ENCODE measurements around the gene SYTL1. TPM values are rescaled to one million over a fixed set of nuclear protein-coding genes. Genes with fewer than 3 reads are reported as not detected.
A peak's percentile ranks its signal among the peaks of the same experiment; 100 is the strongest.

The SYTL1 gene
- total and polyA plus RNA-seq, 3 experiments from 2014 or later, result 21.9 to 124 (median 24.2) TPM

GRCh38 chr1:27356619-27357280 is 14.9 kb downstream of the SYTL1 start:
- no peaks in the 10 kb centered on the region for H3K9me3 Mint-ChIP-seq
- peaks cover 41 to 57% (median 53%) of the 10 kb centered on the region in 3 donors for H3K4me1 Mint-ChIP-seq
- peaks cover 0 to 3% of the 10 kb centered on the region in 2 donors for H3K27me3 Mint-ChIP-seq
- H3K4me3 ChIP-seq (ENCODE audit: low read length), result peak overlapping the region; percentile 91
- ChIA-PET POLR2A (interaction anchor here (0.9 to 2.6 kb wide), 7 partner anchors 9 to 134 kb away, joined by 3 to 25 read pairs (median 5); partner anchors contain the start of genes MAP3K6, SYTL1 and WASF2), CTCF (interaction anchor here (0.6 to 8.0 kb wide), 24 partner anchors 8 to 369 kb away, joined by 3 to 115 read pairs (median 4); partner anchors contain the start of genes CD164L2, FAM76A, FCN3 and MAP3K6)
- no peaks in the 10 kb centered on the region for H3K27me3 ChIP-seq (ENCODE audit: insufficient read depth, low read length, poor library complexity, severe bottlenecking)
- peak in 4 of 5 donors; percentile 32 to 79 (median 46) for DNase-seq
- H3K27ac ChIP-seq (ENCODE audit: low read depth, low read length), result peak overlapping the region; percentile 47
- H3K9me3 ChIP-seq (ENCODE audit: low read length), result no peaks in the 10 kb centered on the region
- H3K4me3 Mint-ChIP-seq, result peak overlapping the region; percentile 70 to 89 (median 81)
- H3K36me3 ChIP-seq (ENCODE audit: insufficient read depth, low read length), result no peaks in the 10 kb centered on the region
- H3K36me3 Mint-ChIP-seq, result peaks cover 0 to 13% (median 1%) of the 10 kb centered on the region in 3 donors
- H3K27ac Mint-ChIP-seq, result peak overlapping the region; percentile 74 to 94 (median 81)
- H3K4me1 ChIP-seq (ENCODE audit: insufficient read depth, low read length), result peaks cover 46% of the 10 kb centered on the region

DNA sequence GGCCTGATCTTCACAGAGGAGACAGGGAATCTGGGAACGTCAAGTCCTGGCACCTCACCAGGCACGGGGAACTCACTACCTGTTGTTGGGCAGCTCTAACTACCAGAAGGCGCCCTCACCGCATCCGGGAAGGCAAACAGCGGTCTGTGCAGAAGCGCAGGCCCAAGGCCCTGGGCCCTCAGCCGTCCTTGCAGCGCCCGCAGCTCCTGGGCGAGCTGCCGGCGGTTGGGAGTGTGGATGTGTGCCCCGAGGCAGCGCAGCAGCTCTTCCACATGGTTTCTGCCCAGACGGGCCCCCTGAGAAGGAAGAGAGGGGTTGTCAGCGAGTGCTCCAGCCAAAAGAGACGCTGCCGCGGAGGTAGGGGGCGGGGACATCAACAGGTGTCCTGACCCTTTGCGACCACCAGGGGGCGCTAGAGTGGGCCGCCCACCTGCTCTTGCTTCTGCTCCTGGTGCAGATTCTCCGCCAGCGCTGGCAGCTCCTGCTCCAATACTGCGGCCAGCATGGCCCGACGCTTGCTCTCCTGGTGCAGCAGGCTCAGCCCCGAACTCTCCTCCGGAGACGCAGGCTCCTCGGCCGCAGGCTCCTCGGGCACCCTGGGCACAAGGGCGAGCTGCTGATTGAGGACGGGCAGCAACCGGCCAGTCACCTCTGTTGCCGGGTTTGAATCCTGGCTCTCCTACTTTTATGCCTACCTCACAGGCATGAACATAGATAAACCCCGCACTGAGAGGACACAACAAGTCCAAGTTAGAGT is 15.6 kb downstream of the SYTL1 start:
- ChIA-PET CTCF (interaction anchor here (0.6 to 8.0 kb wide), 25 partner anchors 9 to 368 kb away, joined by 3 to 115 read pairs (median 4); partner anchors contain the start of genes CD164L2, FAM76A, FCN3 and MAP3K6), POLR2A (interaction anchor here (0.5 to 2.6 kb wide), 10 partner anchors 9 to 313 kb away, joined by 3 to 25 read pairs (median 3); partner anchors contain the start of genes MAP3K6, SYTL1 and WASF2)
- H3K4me3 ChIP-seq (ENCODE audit: low read length), result peak overlapping the region; percentile 91
- H3K36me3 Mint-ChIP-seq, result peaks cover 0 to 10% (median 1%) of the 10 kb centered on the region in 3 donors
- peak overlapping the region; percentile 47 for H3K27ac ChIP-seq (ENCODE audit: low read depth, low read length)
- peaks cover 0 to 3% of the 10 kb centered on the region in 2 donors for H3K27me3 Mint-ChIP-seq
- peak overlapping the region; percentile 59 to 94 (median 80) for H3K27ac Mint-ChIP-seq
- H3K4me3 Mint-ChIP-seq, result peak overlapping the region; percentile 70 to 89 (median 81)
- H3K4me1 ChIP-seq (ENCODE audit: insufficient read depth, low read length), result peaks cover 46% of the 10 kb centered on the region
- no peaks in the 10 kb centered on the region for H3K36me3 ChIP-seq (ENCODE audit: insufficient read depth, low read length)
- peak; percentile 72 to 88 (median 82) for DNase-seq
- no peaks in the 10 kb centered on the region for H3K27me3 ChIP-seq (ENCODE audit: insufficient read depth, low read length, poor library complexity, severe bottlenecking)
- no peaks in the 10 kb centered on the region for H3K9me3 Mint-ChIP-seq
- peaks cover 44 to 57% (median 53%) of the 10 kb centered on the region in 3 donors for H3K4me1 Mint-ChIP-seq
- no peaks in the 10 kb centered on the region for H3K9me3 ChIP-seq (ENCODE audit: low read length)

GRCh38 chr1:27358038-27358927 is 16.5 kb downstream of the SYTL1 start:
- POLR2A ChIA-PET, result interaction anchor here (0.5 to 2.6 kb wide), 5 partner anchors 12 to 313 kb away, joined by 3 to 25 read pairs (median 3); partner anchors contain the start of gene SYTL1

GRCh38 chr1:27358928-27359313 is 17.1 kb downstream of the SYTL1 start:
- Histone ChIP-seq H3K9me3 (ENCODE audit: low read length) (no peaks in the 10 kb centered on the region), H3K27me3 (ENCODE audit: insufficient read depth, low read length, poor library complexity, severe bottlenecking) (no peaks in the 10 kb centered on the region), H3K4me1 (ENCODE audit: insufficient read depth, low read length) (peaks cover 46% of the 10 kb centered on the region), H3K27ac (ENCODE audit: low read depth, low read length) (no peak overlapping the region), H3K4me3 (ENCODE audit: low read length) (no peak overlapping the region), H3K36me3 (ENCODE audit: insufficient read depth, low read length) (no peaks in the 10 kb centered on the region)
- ChIA-PET CTCF (interaction anchor here (1.0 to 8.0 kb wide), 8 partner anchors 10 to 58 kb away, joined by 3 to 115 read pairs (median 38); partner anchors contain the start of genes CD164L2, MAP3K6 and SYTL1), POLR2A (no interaction called here)
- Mint-ChIP-seq H3K27me3 (peaks cover 0 to 3% of the 10 kb centered on the region in 2 donors), H3K36me3 (peaks cover 0 to under 1% (median 0%) of the 10 kb centered on the region in 3 donors), H3K27ac (peak overlapping the region in 3 of 8 donors; percentile 22 to 63 (median 54)), H3K9me3 (no peaks in the 10 kb centered on the region), H3K4me1 (peaks cover 46 to 53% (median 49%) of the 10 kb centered on the region in 3 donors), H3K4me3 (peak overlapping the region; percentile 51 to 83 (median 78))
- no peak for DNase-seq

More at GRCh38 chr1:27358038-27358927, 16.5 kb downstream of the SYTL1 start:
- Mint-ChIP-seq H3K27me3 (peaks cover 0 to 3% of the 10 kb centered on the region in 2 donors), H3K27ac (peak overlapping the region in 2 of 8 donors; percentile 19 to 92), H3K36me3 (peaks cover 0 to 7% (median 1%) of the 10 kb centered on the region in 3 donors), H3K9me3 (no peaks in the 10 kb centered on the region), H3K4me3 (peak overlapping the region in 6 of 7 donors; percentile 58 to 89 (median 81)), H3K4me1 (peaks cover 45 to 57% (median 53%) of the 10 kb centered on the region in 3 donors)
- no peaks in the 10 kb centered on the region for H3K36me3 ChIP-seq (ENCODE audit: insufficient read depth, low read length)
- H3K4me1 ChIP-seq (ENCODE audit: insufficient read depth, low read length), result peaks cover 46% of the 10 kb centered on the region
- CTCF ChIA-PET, result interaction anchor here (0.8 to 8.0 kb wide), 17 partner anchors 11 to 367 kb away, joined by 3 to 115 read pairs (median 9); partner anchors contain the start of genes CD164L2, FAM76A, FCN3 and MAP3K6
- no peaks in the 10 kb centered on the region for H3K9me3 ChIP-seq (ENCODE audit: low read length)
- H3K27ac ChIP-seq (ENCODE audit: low read depth, low read length), result no peak overlapping the region
- H3K27me3 ChIP-seq (ENCODE audit: insufficient read depth, low read length, poor library complexity, severe bottlenecking), result no peaks in the 10 kb centered on the region
- H3K4me3 ChIP-seq (ENCODE audit: low read length), result peak overlapping the region; percentile 91
- DNase-seq, result no peak

GRCh38 chr1:27359822-27360158 is 18.0 kb downstream of the SYTL1 start:
- Mint-ChIP-seq H3K9me3 (no peaks in the 10 kb centered on the region), H3K27me3 (no peaks in the 10 kb centered on the region), H3K4me1 (peaks cover 49 to 57% (median 53%) of the 10 kb centered on the region in 3 donors), H3K36me3 (no peaks in the 10 kb centered on the region), H3K4me3 (peak overlapping the region; percentile 79 to 87 (median 83)), H3K27ac (peak overlapping the region in 7 of 8 donors; percentile 32 to 87 (median 63))
- POLR2A ChIA-PET, result no interaction called here
- H3K4me1 ChIP-seq (ENCODE audit: insufficient read depth, low read length), result peaks cover 49% of the 10 kb centered on the region
- peak overlapping the region; percentile 61 for H3K4me3 ChIP-seq (ENCODE audit: low read length)
- no peaks in the 10 kb centered on the region for H3K36me3 ChIP-seq (ENCODE audit: insufficient read depth, low read length)
- no peak overlapping the region for H3K27ac ChIP-seq (ENCODE audit: low read depth, low read length)
- DNase-seq, result no peak
- H3K9me3 ChIP-seq (ENCODE audit: low read length), result no peaks in the 10 kb centered on the region
- CTCF ChIA-PET, result interaction anchor here (1.0 to 7.3 kb wide), 4 partner anchors 9 to 59 kb away, joined by 3 to 115 read pairs (median 64); partner anchors contain the start of genes MAP3K6 and SYTL1
- H3K27me3 ChIP-seq (ENCODE audit: insufficient read depth, low read length, poor library complexity, severe bottlenecking), result no peaks in the 10 kb centered on the region

DNA sequence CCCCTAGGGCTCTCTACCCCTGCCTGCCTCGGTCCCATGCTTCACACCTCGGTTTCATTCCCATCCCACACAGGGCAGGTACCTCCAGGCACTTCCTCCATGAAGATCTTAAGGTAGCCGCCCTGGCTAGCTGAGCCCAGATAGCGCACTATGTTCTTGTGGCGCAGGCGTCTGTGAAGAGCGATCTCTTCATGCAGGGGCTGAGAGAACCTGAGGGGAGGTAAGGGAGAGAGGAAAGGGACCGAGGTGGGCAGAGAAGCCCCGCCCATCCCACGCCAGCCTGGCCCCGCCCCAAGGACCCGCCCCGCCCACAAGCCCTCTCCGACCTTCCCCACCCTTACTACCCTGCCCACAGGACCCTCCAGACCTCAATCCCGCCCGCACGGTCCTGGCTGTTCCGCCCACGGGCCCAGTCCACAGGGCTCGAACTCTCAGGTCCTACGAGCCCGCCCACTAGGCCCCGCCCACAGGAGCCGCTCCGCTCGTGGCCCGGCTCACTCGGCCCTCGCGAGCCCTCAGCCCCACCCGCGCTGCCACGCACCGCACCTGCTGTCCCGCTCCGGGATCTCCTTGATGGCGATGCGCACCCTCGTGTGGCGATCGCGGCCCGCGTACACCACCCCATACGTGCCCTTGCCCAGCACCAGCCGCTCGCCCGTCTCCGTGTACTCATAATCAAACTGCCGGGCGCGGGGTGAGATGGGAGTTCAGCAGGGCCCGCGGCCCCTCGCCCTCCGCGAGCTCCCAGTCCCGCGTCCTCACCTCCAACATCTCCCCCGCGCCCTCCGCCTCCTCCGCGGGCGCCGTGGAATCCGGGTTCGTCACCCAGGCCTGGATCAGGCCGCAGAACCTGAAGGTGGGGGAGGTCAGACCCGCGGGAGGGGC is 18.6 kb downstream of the SYTL1 start:
- CTCF ChIA-PET, result interaction anchor here (1.0 to 7.3 kb wide), 5 partner anchors 9 to 64 kb away, joined by 3 to 115 read pairs (median 50); partner anchors contain the start of genes MAP3K6 and SYTL1
- peak overlapping the region; percentile 79 to 87 (median 83) for H3K4me3 Mint-ChIP-seq
- Histone ChIP-seq H3K4me3 (ENCODE audit: low read length) (peak overlapping the region; percentile 61), H3K27me3 (ENCODE audit: insufficient read depth, low read length, poor library complexity, severe bottlenecking) (no peaks in the 10 kb centered on the region), H3K4me1 (ENCODE audit: insufficient read depth, low read length) (peaks cover 53% of the 10 kb centered on the region), H3K9me3 (ENCODE audit: low read length) (no peaks in the 10 kb centered on the region), H3K27ac (ENCODE audit: low read depth, low read length) (no peak overlapping the region), H3K36me3 (ENCODE audit: insufficient read depth, low read length) (no peaks in the 10 kb centered on the region)
- H3K4me1 Mint-ChIP-seq, result peaks cover 52 to 60% (median 56%) of the 10 kb centered on the region in 3 donors
- POLR2A ChIA-PET, result no interaction called here
- H3K9me3 Mint-ChIP-seq, result no peaks in the 10 kb centered on the region
- H3K27ac Mint-ChIP-seq, result peak overlapping the region in 5 of 8 donors; percentile 24 to 87 (median 58)
- H3K27me3 Mint-ChIP-seq, result no peaks in the 10 kb centered on the region
- H3K36me3 Mint-ChIP-seq, result no peaks in the 10 kb centered on the region
- peak; percentile 21 to 77 (median 52) for DNase-seq
